Stimulated activated CD8-positive, alpha-beta memory T cell treated with anti-CD3 and anti-CD28 coated beads, Interleukin-4, amount 100 ng/mL, for 4 hours (primary cell): ENCODE results near the gene DCAF8.

Experiments used
- DNase-seq, 2 donors: peaks; one replicate each; pipeline ENCODE4 v3.0.0-alpha.2; 2020; ENCODE audit warnings: low read depth in 2 of 2, low spot score in 1 of 2

The DCAF8 gene

DNA sequence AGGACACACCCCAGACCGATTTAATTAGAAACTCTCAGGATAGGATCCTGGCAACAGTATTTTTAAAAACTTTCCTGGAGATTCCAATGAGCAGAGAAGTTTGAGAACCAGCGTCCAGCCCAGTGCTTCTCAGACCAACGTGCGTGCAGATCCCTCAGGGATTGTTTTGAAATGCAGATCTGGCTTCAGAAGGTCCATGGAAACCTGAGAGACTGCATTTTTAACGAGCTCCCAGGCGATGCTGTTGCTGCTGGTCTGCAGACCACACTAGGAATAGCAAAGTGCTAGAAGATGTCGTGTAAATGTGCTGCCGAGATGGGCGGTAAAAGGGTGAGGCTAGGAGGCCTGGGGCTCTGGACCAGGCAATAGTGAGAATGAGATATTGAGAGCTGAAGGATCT lies 90.4 kb downstream of the DCAF8 start:
- DNase-seq: no peak

DNA sequence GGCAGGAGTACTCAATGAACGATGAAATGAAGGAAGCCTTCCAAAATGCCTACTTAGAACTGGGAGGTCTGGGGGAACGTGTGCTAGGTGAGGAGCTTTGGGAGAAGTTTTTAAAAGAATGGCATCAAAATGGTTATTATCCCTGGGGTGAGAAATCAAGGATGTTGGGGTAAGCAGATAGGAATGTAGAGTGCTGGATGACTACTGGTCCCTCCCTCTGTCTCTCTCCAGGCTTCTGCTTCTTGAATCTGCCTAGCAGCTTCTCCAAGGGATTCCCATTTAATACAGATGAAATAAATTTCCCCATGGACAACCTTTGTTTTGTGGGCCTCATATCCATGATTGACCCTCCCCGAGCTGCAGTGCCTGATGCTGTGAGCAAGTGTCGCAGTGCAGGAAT lies 91.0 kb downstream of the DCAF8 start:
- DNase-seq: no peak

DNA sequence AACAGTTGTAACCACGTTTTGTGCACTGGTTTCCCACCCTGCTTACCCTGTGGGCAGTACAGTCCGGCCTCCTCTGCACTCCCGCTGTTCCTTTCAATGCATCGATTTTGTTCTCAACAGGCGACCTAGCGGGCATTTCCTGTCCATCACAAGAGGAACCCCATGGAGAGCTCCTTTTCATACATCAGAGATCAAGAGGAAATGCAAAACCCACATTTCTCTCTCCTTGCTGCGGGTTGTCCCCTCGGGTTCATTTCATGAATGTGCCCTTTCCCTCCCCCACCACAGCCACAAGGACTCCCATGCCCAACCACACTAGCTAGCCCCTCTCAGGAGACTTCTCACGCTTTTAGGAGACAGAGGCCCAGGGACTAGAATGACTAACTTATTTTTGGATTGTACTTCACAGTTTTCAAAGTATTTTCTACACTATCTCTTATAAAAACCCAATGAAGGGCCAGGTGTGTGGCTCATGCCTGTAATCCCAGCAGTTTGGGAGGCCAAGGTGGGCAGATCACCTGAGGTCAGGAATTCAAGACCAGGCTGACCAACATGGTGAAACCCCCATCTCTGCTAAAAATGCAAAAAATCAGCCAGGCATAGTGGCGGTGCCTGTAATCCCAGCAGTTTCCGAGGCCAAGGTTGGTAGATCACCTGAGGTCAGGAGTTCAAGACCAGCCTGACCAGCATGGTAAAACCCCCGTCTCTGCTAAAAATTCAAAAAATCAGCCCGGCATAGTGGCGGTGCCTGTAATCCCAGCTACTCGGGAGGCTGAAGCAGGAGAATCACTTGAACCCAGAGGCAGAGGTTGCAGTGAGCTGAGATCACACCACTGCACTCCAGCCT lies 92.6 kb downstream of the DCAF8 start:
- DNase-seq: no peak

DNA sequence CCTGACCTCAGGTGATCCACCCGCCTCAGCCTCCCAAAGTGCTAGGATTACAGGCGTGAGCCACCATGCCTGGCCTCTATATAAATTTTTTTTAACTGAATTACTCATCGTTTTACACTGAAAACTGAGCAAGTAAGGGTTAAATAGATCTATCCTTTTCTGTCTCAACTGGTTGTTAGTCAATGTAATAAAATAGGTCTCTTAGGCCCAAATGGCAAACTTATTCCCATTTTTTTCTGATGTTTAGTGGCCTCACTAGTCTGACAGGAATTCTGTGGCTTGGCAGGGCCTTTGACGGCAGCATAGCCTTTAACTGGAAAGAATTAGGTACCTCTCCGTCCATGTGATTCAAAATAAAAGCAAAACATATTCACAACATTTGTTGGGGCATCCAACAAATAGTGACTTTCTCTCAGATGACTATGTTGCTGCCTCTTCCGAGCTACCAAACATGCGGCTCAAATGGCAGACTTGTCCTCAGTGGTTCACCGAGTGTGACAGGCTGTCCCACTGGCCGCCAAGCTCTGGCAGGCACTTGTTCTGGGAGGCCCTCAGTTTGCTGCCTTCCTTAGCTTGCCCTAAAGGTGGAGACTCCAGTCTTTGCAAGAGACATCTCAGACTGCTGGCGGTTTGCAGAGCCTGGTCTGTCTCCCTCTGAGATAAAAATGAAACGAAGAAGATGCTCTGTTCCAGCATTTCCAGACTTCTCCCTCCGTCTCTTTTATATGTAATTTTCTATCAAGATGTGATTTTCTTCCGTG lies 93.6 kb downstream of the DCAF8 start:
- DNase-seq: no peak

DNA sequence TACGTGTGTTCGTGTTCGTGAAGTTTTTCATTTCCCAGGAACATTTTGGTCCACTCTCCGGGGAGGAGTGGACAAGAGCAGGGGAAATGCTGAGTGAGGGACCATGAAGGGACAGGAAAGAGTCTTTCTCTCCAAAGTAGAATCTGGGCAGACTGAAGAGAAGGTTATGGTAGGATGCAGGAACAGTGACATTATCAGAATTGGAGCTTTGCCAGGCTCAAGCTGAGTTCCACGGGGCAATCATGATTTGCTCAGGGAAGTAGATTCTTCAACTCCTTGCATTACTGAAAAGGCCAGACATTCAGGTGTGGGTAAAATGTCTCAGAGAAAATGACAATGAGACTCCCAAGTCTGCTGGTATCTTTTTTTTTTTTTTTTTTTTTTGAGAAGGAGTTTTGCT lies 94.3 kb downstream of the DCAF8 start:
- DNase-seq: no peak

DNA sequence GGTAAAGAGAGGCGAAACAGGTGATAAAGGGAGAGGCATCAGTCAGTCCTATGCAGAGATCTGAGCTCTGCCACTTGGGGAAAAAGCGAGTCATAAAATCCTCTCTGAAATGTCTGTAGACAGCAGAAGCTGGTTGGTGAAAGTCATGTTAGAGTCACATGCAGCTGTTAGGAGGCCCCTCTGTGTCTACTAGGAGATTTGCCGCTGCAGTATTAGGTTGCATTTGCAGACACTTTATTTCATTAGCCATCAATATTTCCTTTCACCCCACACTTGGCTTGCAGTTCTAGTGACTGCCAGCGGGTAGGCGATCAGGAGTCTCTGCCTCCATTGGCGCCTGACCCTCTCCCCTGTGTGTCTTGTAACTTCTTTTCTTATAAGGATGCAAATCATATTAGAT lies 94.8 kb downstream of the DCAF8 start:
- no peak for DNase-seq

DNA sequence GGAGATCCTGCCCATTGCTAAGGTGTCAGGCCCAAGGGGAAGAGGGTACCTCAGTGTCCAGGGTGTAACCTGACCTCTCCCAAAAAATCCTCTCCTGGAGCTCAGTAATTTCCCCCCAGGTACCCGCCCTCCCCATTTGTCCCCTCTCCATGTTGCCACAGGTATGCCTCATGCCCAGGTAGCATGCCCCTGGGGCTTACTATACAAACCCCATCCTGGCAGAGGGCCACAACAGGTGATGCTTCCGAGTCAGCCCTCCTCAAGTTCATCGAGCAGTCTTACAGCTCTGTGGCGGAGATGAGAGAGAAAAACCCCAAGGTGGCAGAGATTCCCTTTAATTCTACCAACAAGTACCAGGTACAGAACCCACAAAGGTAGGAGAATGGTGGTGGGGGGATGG lies 95.3 kb downstream of the DCAF8 start:
- DNase-seq: no peak

DNA sequence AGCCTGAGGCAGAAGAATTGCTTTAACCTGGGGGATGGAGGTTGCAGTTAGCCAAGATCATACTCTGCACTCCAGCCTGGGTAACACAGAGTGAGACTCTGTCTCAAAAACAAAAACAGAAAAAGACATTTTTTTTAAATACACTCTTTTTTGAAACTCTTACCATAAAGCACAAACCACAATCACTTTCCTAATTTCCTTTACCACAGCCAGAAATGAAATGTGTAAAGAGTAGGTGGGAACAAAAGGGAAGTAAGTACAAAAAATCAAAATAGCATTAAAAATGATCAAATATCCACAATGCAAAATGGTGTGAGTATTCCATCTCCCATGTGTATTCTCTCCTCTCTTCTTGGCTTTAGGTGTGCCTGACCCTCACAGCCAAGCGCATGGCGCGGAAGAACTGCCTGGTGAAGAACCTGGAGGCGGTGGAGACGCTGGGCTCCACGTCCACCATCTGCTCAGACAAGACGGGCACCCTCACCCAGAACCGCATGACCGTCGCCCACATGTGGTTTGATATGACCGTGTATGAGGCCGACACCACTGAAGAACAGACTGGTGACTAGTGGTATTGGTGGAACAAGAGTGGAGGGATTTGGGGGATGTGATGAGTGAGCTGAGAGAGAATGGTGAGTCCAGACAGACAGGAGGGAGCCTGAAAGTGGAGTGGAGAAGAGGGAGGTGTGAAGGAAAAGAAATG lies 96.0 kb downstream of the DCAF8 start:
- no peak for DNase-seq
